Keratinocyte (primary cell): ENCODE measurements around the gene LIPN. TPM values are rescaled to one million over a fixed set of nuclear protein-coding genes. Genes with fewer than 3 reads are reported as not detected.

Experiments used
- DNase-seq: peaks from one replicate; pipeline ENCODE4 v3.0.0-alpha.2; 2011; ENCODE audit warnings: low read depth, missing footprints, low spot score
- FAIRE-seq: peaks from 2 replicates; lab custom pipeline; 2011; peaks lifted over from hg19 to GRCh38; lab: Jason Lieb, UNC
- H2AFZ ChIP-seq: 2 replicates; pipeline ENCODE4 v1.6.0; 2012; ENCODE audit warnings: low read length, control low read depth, inconsistent platforms; ENCODE audit not compliant: control insufficient read depth
- H3K27ac ChIP-seq: 2 replicates; pipeline ENCODE4 v1.5.1; 2011; ENCODE audit warnings: low read length; ENCODE audit not compliant: control insufficient read depth, insufficient read depth
- H3K27me3 ChIP-seq: 3 replicates; pipeline ENCODE4 v1.6.0; 2011; ENCODE audit warnings: low read length; ENCODE audit not compliant: control insufficient read depth, insufficient read depth; ENCODE audit errors: extremely low read depth
- H3K36me3 ChIP-seq, 2 experiments: 2 replicates in 1 of 2; 3 replicates in 1 of 2; pipeline ENCODE4 v1.5.1; 2011; ENCODE audit warnings: low read length in 2 of 2, mild to moderate bottlenecking in 1 of 2; ENCODE audit not compliant: control insufficient read depth in 2 of 2, insufficient read depth in 2 of 2; ENCODE audit errors: extremely low read depth in 1 of 2
- H3K4me1 ChIP-seq: 3 replicates; pipeline ENCODE4 v1.5.1; 2011; ENCODE audit warnings: low read length; ENCODE audit not compliant: control insufficient read depth, insufficient read depth; ENCODE audit errors: extremely low read depth
- H3K4me2 ChIP-seq: 3 replicates; pipeline ENCODE4 v1.6.0; 2011; ENCODE audit warnings: low read depth, low read length; ENCODE audit not compliant: control insufficient read depth, insufficient read depth; ENCODE audit errors: extremely low read depth
- H3K4me3 ChIP-seq, 3 experiments: fragments of 200-600 bp in 1 of 3; sonication (generic) in 1 of 3; 2 replicates in 2 of 3; 3 replicates in 1 of 3; pipeline ENCODE4 v1.5.1; 2011 to 2016; ENCODE audit warnings: low read length in 3 of 3, mild to moderate bottlenecking in 3 of 3, control low read depth in 2 of 3, inconsistent platforms in 1 of 3, low read depth in 1 of 3, mixed read lengths in 1 of 3, mixed run types in 1 of 3, moderate library complexity in 1 of 3; ENCODE audit not compliant: control insufficient read depth in 2 of 3, insufficient read depth in 2 of 3; ENCODE audit errors: extremely low read depth in 1 of 3
- H3K79me2 ChIP-seq: 2 replicates; pipeline ENCODE4 v1.6.0; 2012; ENCODE audit warnings: low read length; ENCODE audit not compliant: control insufficient read depth, insufficient read depth
- H3K9ac ChIP-seq: 3 replicates; pipeline ENCODE4 v1.6.0; 2011; ENCODE audit warnings: low read length; ENCODE audit not compliant: control insufficient read depth, insufficient read depth; ENCODE audit errors: extremely low read depth
- H3K9me1 ChIP-seq: 3 replicates; pipeline ENCODE4 v1.6.0; 2011; ENCODE audit warnings: low read length; ENCODE audit not compliant: control insufficient read depth, insufficient read depth; ENCODE audit errors: extremely low read depth
- H3K9me3 ChIP-seq: 2 replicates; pipeline ENCODE4 v1.5.1; 2012; ENCODE audit warnings: low read depth, low read length; ENCODE audit not compliant: control insufficient read depth
- H4K20me1 ChIP-seq: 3 replicates; pipeline ENCODE4 v1.6.0; 2011; ENCODE audit warnings: low read length; ENCODE audit not compliant: control insufficient read depth, insufficient read depth; ENCODE audit errors: extremely low read depth
- CTCF ChIP-seq, 3 experiments: IDR thresholded peaks in 1 of 3; conservative IDR thresholded peaks in 1 of 3; optimal IDR thresholded peaks in 1 of 3; 2 replicates in 2 of 3; 3 replicates in 1 of 3; pipeline versions ENCODE3 to v1.5.1; 2011; ENCODE audit warnings: low read length in 3 of 3, mild to moderate bottlenecking in 3 of 3, moderate library complexity in 2 of 3, control low read depth in 1 of 3, inconsistent platforms in 1 of 3; ENCODE audit not compliant: insufficient read depth in 2 of 3; ENCODE audit errors: extremely low read depth in 1 of 3
- EZH2 ChIP-seq: IDR thresholded peaks from one replicate; pipeline ENCODE4 v1.6.1; 2012; ENCODE audit warnings: inconsistent platforms, mild to moderate bottlenecking, low read length, moderate library complexity
- dilution Hi-C: fragments of 300-500 bp; cut with MboI; formaldehyde crosslinking; loops from one replicate; pipeline ENCODE4 v1.7.0; 2020; ENCODE audit warnings: low sequenced_read_pairs; ENCODE audit not compliant: extremely low pct_ligation_motif_present
- polyA plus RNA-seq, 5 experiments: library from polyadenylated mRNA; depleted of rRNA in 3 of 5; stranded (reverse) in 3 of 5; stranded (forward) in 1 of 5; unstranded in 1 of 5; fragments of >200 nt; gene quantifications; 1 replicate in 1 of 5; 2 replicates in 3 of 5; 3 replicates in 1 of 5; pipeline versions ENCODE4 v1.2.1 to v1.2.3, GENCODE V29; 2011 to 2012; ENCODE audit warnings: missing spikeins in 2 of 5, low read depth in 1 of 5, low replicate concordance in 1 of 5

LIPN gene
- polyA plus RNA-seq, 1 donor (not counting 4 experiments of a cell fraction or from before 2014, with no cell fraction given) = 0.20 TPM

- TF ChIP-seq CTCF (optimal IDR thresholded peaks at IDR 0.05 in 1 of 3, IDR thresholded peaks at IDR 0.05 in 1 of 3, conservative IDR thresholded peaks at IDR 0.05 in 1 of 3; ENCODE audit: extremely low read depth in 1 of 3, insufficient read depth in 2 of 3, low read length in 3 of 3) (no peak), EZH2 (no peak)
- Histone ChIP-seq H3K9ac (no peak overlapping the region), H3K9me3 (no peaks in the 10 kb centered on the region), H3K4me1 (peaks cover 15% of the 10 kb centered on the region), H3K36me3 (no peaks in the 10 kb centered on the region), H3K27me3 (peaks cover 3% of the 10 kb centered on the region), H3K27ac (no peak overlapping the region), H3K4me3 (no peak overlapping the region), H2AFZ (peak overlapping the region; percentile 28), H4K20me1 (no peaks in the 10 kb centered on the region), H3K4me2 (no peak overlapping the region), H3K79me2 (no peaks in the 10 kb centered on the region), H3K9me1 (no peaks in the 10 kb centered on the region)
- FAIRE-seq = no peak
- DNase-seq = no peak
- dilution Hi-C loops = no loop called here
Measured at GRCh38 chr10:88731296-88731695, 28.5 kb upstream of the LIPN start.

DNA sequence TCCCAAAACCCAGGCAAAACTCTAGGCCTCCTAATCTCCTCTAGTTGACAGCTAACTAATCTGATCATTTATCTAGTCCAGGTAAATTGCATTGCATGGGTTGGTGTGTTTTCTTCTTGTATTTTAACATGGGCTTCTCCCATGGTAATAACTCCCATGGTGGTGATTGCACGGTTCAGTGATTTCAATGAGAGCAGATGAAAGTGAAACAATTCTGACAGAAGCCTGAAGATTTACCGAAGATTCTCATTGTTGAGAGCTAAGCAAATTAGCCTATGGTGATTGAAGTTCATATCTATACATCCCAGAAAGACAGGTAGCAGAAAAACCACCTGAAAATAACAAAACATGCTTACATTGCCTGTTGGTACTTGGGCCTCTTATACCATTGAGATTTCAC, 26.6 kb upstream of the LIPN start:
- DNase-seq (no peak), FAIRE-seq (no peak)
- no peaks in the 10 kb centered on the region for H3K9me1 ChIP-seq
- no peak overlapping the region for H3K27ac ChIP-seq
- H2AFZ ChIP-seq = no peak overlapping the region
- H3K27me3 ChIP-seq = no peaks in the 10 kb centered on the region
- dilution Hi-C loops = no loop called here
- no peak overlapping the region for H3K4me2 ChIP-seq
- no peaks in the 10 kb centered on the region for H3K9me3 ChIP-seq
- H4K20me1 ChIP-seq = no peaks in the 10 kb centered on the region
- H3K9ac ChIP-seq = no peak overlapping the region
- H3K4me1 ChIP-seq = peaks cover 15% of the 10 kb centered on the region
- TF ChIP-seq CTCF (optimal IDR thresholded peaks at IDR 0.05 in 1 of 3, IDR thresholded peaks at IDR 0.05 in 1 of 3, conservative IDR thresholded peaks at IDR 0.05 in 1 of 3; ENCODE audit: extremely low read depth in 1 of 3, insufficient read depth in 2 of 3, low read length in 3 of 3) (no peak), EZH2 (no peak)
- H3K79me2 ChIP-seq = no peaks in the 10 kb centered on the region
- no peaks in the 10 kb centered on the region for H3K36me3 ChIP-seq
- H3K4me3 ChIP-seq = no peak overlapping the region
